Testis (tissue), 3 donors: Measurements from ENCODE around the gene NLRP3. TPM values are rescaled to one million over a fixed set of nuclear protein-coding genes. Genes with fewer than 3 reads are reported as not detected.
"Not testable (repeated sequence)": the region's sequence is repeated elsewhere in the genome, so short reads cannot be mapped to it uniquely, and the experiment has no call there.

Experiments used
- DNase-seq: peaks from one replicate; pipeline ENCODE4 v3.0.0-alpha.2; 2019
- H3K27ac ChIP-seq, 2 donors: fragments of 200-600 bp; sonication (generic); one replicate each; pipeline ENCODE4 v1.5.1; 2019
- H3K27me3 ChIP-seq: fragments of 200-600 bp; sonication (generic); one replicate; pipeline ENCODE4 v1.5.1; 2019
- H3K36me3 ChIP-seq: fragments of 200-600 bp; sonication (generic); one replicate; pipeline ENCODE4 v1.5.1; 2017; ENCODE audit warnings: low read depth; ENCODE audit errors: missing control alignments
- H3K4me1 ChIP-seq: fragments of 200-600 bp; sonication (generic); one replicate; pipeline ENCODE4 v1.5.1; 2019
- H3K4me3 ChIP-seq, 2 donors: fragments of 200-600 bp; sonication (generic); one replicate each; pipeline ENCODE4 v1.5.1; 2017 to 2019
- H3K9me3 ChIP-seq: fragments of 200-600 bp; sonication (generic); one replicate; pipeline ENCODE4 v1.5.1; 2017
- CTCF ChIP-seq, 3 experiments: fragments of 450-650 bp in 2 of 3; fragments of 200-600 bp in 1 of 3; sonication (generic) in 1 of 3; IDR thresholded peaks; one replicate each; pipeline ENCODE4 v1.5.1; 2016 to 2019; ENCODE audit warnings: antibody characterized with exemption in 3 of 3, mild to moderate bottlenecking in 2 of 3, moderate library complexity in 1 of 3
- POLR2A ChIP-seq: fragments of 450-650 bp; IDR thresholded peaks from one replicate; pipeline ENCODE4 v1.6.1; 2017; ENCODE audit warnings: antibody characterized with exemption, mild to moderate bottlenecking, moderate library complexity
- WGBS, 2 donors: methylation state at CpG; one replicate each; pipeline ENCODE4 v1.1.5; 2018; 5-methylcytosine and 5-hydroxymethylcytosine counted together
- intact Hi-C: fragments of 100-400 bp; cut with DNase I; formaldehyde crosslinking; loops from one replicate; pipeline ENCODE4 v1.15.1; 2023; ENCODE audit warnings: low total_unique reads
- polyA plus RNA-seq: library from polyadenylated mRNA; stranded (reverse); fragments of 350-450 nt; fragmentation: Illumina TruSeq; extraction: RNeasy Lipid Tissue Mini Kit (QIAGEN cat#74804); gene quantifications from one replicate; pipeline ENCODE4 v1.2.3, GENCODE V29; 2014; ENCODE audit warnings: low read depth, low replicate concordance; ENCODE audit not compliant: insufficient read depth
- total RNA-seq, 2 donors: library from RNA; depleted of rRNA; stranded (reverse); fragments of >200 nt; gene quantifications; one replicate each; pipeline ENCODE4 v1.2.3, GENCODE V29; 2016

Gene NLRP3
- total and polyA plus RNA-seq, 3 donors from 2014 or later, result 0.31 to 1.4 (median 0.92) TPM

- intact Hi-C loops, result no loop called here
- Histone ChIP-seq H3K27ac (no peak overlapping the region), H3K9me3 (no peaks in the 10 kb centered on the region), H3K4me3 (no peak overlapping the region), H3K27me3 (no peaks in the 10 kb centered on the region), H3K36me3 (no peaks in the 10 kb centered on the region), H3K4me1 (no peaks in the 10 kb centered on the region)
- WGBS, 2 donors, result 91 to 92% methylated on average over 4 of the region's 4 CpGs
- no peak for DNase-seq
- TF ChIP-seq CTCF (IDR thresholded peaks at IDR 0.05) (no peak), POLR2A (no peak)
Measured at GRCh38 chr1:247390996-247391395, 25.0 kb upstream of the NLRP3 start.

GRCh38 chr1:247392088-247392487 is 23.9 kb upstream of the NLRP3 start:
- no peaks in the 10 kb centered on the region for H3K9me3 ChIP-seq
- H3K4me1 ChIP-seq, result no peaks in the 10 kb centered on the region
- 70 to 81% methylated on average over 1 of the region's 1 CpG for WGBS, 2 donors
- no peak overlapping the region for H3K4me3 ChIP-seq
- no peaks in the 10 kb centered on the region for H3K36me3 ChIP-seq
- no peak for DNase-seq
- H3K27me3 ChIP-seq, result no peaks in the 10 kb centered on the region
- no peak for TF ChIP-seq POLR2A
- no peak for TF ChIP-seq CTCF (IDR thresholded peaks at IDR 0.05)
- intact Hi-C loops, result no loop called here
- H3K27ac ChIP-seq, result no peak overlapping the region

- intact Hi-C loops, H3K36me3 ChIP-seq, DNase-seq, H3K9me3 ChIP-seq, H3K27ac ChIP-seq, H3K4me1 ChIP-seq, H3K4me3 ChIP-seq, H3K27me3 ChIP-seq: not testable (repeated sequence)
- 80 to 81% methylated on average over 8 of the region's 8 CpGs for WGBS, 2 donors
Measured at GRCh38 chr1:247395075-247395474, 20.9 kb upstream of the NLRP3 start.

- Histone ChIP-seq H3K9me3 (no peaks in the 10 kb centered on the region), H3K36me3 (no peaks in the 10 kb centered on the region), H3K27ac (no peak overlapping the region), H3K27me3 (no peaks in the 10 kb centered on the region), H3K4me1 (no peaks in the 10 kb centered on the region), H3K4me3 (no peak overlapping the region)
- WGBS, 2 donors, result 47 to 48% methylated on average over 3 of the region's 3 CpGs
- intact Hi-C loops, result no loop called here
- no peak for DNase-seq
- TF ChIP-seq CTCF (IDR thresholded peaks at IDR 0.05) (no peak), POLR2A (no peak)
Measured at GRCh38 chr1:247400685-247401084, 15.3 kb upstream of the NLRP3 start.

- Histone ChIP-seq H3K4me3 (no peak overlapping the region), H3K4me1 (no peaks in the 10 kb centered on the region), H3K36me3 (no peaks in the 10 kb centered on the region), H3K27ac (no peak overlapping the region), H3K9me3 (no peaks in the 10 kb centered on the region), H3K27me3 (no peaks in the 10 kb centered on the region)
- no peak for TF ChIP-seq CTCF (IDR thresholded peaks at IDR 0.05)
- TF ChIP-seq POLR2A, result no peak
- no peak for DNase-seq
- intact Hi-C loops, result no loop called here
- 78 to 83% methylated on average over 10 of the region's 10 CpGs for WGBS, 2 donors
Measured at GRCh38 chr1:247401310-247402119, 14.5 kb upstream of the NLRP3 start.
